HG03039 (cell line): Measurements from ENCODE around the gene MNX1.

ENCODE experiments used
- ATAC-seq: cut with Tn5 transposase; IDR thresholded peaks from one replicate; pipeline ENCODE4 v1.9.1; 2021; ENCODE audit warnings: mild to moderate bottlenecking, moderate library complexity; ENCODE audit not compliant: unreplicated experiment

The MNX1 gene

GRCh38 chr7:156979711-156980110 is 30.8 kb downstream of the MNX1 start:
- no peak for ATAC-seq

GRCh38 chr7:156979007-156979606 is 31.4 kb downstream of the MNX1 start:
- no peak for ATAC-seq

GRCh38 chr7:156975620-156976019 is 34.8 kb downstream of the MNX1 start:
- ATAC-seq, result no peak

- no peak for ATAC-seq
Observed at GRCh38 chr7:156969972-156970420, 40.5 kb downstream of the MNX1 start.

- ATAC-seq, result no peak
Observed at GRCh38 chr7:156968183-156968582, 42.3 kb downstream of the MNX1 start.

- ATAC-seq, result no peak
Observed at GRCh38 chr7:156966387-156966786, 44.1 kb downstream of the MNX1 start.

GRCh38 chr7:156964971-156965370 is 45.5 kb downstream of the MNX1 start:
- ATAC-seq, result no peak

GRCh38 chr7:156963472-156963871 is 47.0 kb downstream of the MNX1 start:
- no peak for ATAC-seq

- ATAC-seq, result no peak
Observed at GRCh38 chr7:156962897-156963296, 47.6 kb downstream of the MNX1 start.

- no peak for ATAC-seq
Observed at GRCh38 chr7:156962145-156962544, 48.3 kb downstream of the MNX1 start.

GRCh38 chr7:156956727-156957126 is 53.7 kb downstream of the MNX1 start:
- ATAC-seq, result no peak

- ATAC-seq, result no peak
Observed at GRCh38 chr7:156954941-156955340, 55.5 kb downstream of the MNX1 start.
